ENCODE results near the gene OR6N2. TPM values are rescaled to one million over a fixed set of nuclear protein-coding genes. Genes with fewer than 3 reads are reported as not detected.

OR6N2 gene
- total and polyA plus RNA-seq, 9 of the 15 experiments (the other 6 are each of a cell fraction or from before 2014, with no cell fraction given): not detected

DNA sequence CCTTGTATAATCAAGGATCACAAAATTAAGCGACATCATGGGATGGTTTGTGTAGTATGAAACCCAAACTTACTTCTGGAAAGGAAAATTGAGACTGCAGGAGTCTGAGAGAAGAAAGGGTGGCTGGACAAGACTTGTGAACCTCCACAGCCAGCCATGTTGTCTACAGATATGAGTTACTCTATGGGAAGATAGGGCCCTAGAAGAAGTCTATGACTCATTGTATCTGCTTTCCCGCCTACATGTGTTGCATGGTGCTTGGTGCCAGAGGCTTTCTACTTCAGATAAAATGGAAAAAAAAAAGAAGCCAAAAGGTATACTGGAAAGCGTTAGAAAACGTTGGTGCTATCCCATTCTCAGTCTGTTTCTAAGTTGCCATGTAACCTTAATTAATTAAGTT is 18.7 kb upstream of the OR6N2 start (continued):
- TF ChIP-seq, protein P1, sequence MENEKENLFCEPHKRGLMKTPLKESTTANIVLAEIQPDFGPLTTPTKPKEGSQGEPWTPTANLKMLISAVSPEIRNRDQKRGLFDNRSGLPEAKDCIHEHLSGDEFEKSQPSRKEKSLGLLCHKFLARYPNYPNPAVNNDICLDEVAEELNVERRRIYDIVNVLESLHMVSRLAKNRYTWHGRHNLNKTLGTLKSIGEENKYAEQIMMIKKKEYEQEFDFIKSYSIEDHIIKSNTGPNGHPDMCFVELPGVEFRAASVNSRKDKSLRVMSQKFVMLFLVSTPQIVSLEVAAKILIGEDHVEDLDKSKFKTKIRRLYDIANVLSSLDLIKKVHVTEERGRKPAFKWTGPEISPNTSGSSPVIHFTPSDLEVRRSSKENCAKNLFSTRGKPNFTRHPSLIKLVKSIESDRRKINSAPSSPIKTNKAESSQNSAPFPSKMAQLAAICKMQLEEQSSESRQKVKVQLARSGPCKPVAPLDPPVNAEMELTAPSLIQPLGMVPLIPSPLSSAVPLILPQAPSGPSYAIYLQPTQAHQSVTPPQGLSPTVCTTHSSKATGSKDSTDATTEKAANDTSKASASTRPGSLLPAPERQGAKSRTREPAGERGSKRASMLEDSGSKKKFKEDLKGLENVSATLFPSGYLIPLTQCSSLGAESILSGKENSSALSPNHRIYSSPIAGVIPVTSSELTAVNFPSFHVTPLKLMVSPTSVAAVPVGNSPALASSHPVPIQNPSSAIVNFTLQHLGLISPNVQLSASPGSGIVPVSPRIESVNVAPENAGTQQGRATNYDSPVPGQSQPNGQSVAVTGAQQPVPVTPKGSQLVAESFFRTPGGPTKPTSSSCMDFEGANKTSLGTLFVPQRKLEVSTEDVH (IDR thresholded peaks at IDR 0.05; ENCODE audit: low read depth, partially characterized antibody): no peak
- TF ChIP-seq MAFG (tag; conservative IDR thresholded peaks at IDR 0.05): no peak
- TF ChIP-seq, protein P2, sequence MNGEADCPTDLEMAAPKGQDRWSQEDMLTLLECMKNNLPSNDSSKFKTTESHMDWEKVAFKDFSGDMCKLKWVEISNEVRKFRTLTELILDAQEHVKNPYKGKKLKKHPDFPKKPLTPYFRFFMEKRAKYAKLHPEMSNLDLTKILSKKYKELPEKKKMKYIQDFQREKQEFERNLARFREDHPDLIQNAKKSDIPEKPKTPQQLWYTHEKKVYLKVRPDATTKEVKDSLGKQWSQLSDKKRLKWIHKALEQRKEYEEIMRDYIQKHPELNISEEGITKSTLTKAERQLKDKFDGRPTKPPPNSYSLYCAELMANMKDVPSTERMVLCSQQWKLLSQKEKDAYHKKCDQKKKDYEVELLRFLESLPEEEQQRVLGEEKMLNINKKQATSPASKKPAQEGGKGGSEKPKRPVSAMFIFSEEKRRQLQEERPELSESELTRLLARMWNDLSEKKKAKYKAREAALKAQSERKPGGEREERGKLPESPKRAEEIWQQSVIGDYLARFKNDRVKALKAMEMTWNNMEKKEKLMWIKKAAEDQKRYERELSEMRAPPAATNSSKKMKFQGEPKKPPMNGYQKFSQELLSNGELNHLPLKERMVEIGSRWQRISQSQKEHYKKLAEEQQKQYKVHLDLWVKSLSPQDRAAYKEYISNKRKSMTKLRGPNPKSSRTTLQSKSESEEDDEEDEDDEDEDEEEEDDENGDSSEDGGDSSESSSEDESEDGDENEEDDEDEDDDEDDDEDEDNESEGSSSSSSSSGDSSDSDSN (IDR thresholded peaks at IDR 0.05; ENCODE audit: borderline replicate concordance in 1 of 2, low read depth in 2 of 2, low read length in 2 of 2): no peak
- no peak for TF ChIP-seq MCM2 (IDR thresholded peaks at IDR 0.05; ENCODE audit: low read depth)
- no peak for TF ChIP-seq C11orf30 (IDR thresholded peaks at IDR 0.05; ENCODE audit: low read depth)
- peak; percentile 72; the same call in 1 of the 2 replicates for TF ChIP-seq DMBX1 (CRISPR knock-in tag; IDR thresholded peaks at IDR 0.05; ENCODE audit: borderline replicate concordance)
- TF ChIP-seq SNRNP70 (optimal IDR thresholded peaks at IDR 0.05; ENCODE audit: low read depth, low read length): no peak
- TF ChIP-seq NELFE (IDR thresholded peaks at IDR 0.05; ENCODE audit: insufficient read depth, insufficient read length): no peak
- TF ChIP-seq DIDO1 (tag; IDR thresholded peaks at IDR 0.05; ENCODE audit: low read depth): no peak
- TF ChIP-seq SMARCC2 (IDR thresholded peaks at IDR 0.05; ENCODE audit: low read depth): 0 out of 2 replicates have a peak, but pooled peaks have one; percentile 42
- TF ChIP-seq CAMTA2 (CRISPR knock-in tag; conservative IDR thresholded peaks at IDR 0.05): no peak
- TF ChIP-seq, protein P3, sequence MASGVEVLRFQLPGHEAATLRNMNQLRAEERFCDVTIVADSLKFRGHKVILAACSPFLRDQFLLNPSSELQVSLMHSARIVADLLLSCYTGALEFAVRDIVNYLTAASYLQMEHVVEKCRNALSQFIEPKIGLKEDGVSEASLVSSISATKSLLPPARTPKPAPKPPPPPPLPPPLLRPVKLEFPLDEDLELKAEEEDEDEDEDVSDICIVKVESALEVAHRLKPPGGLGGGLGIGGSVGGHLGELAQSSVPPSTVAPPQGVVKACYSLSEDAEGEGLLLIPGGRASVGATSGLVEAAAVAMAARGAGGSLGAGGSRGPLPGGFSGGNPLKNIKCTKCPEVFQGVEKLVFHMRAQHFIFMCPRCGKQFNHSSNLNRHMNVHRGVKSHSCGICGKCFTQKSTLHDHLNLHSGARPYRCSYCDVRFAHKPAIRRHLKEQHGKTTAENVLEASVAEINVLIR (CRISPR knock-in tag; IDR thresholded peaks at IDR 0.05): no peak
- TF ChIP-seq, protein P4, sequence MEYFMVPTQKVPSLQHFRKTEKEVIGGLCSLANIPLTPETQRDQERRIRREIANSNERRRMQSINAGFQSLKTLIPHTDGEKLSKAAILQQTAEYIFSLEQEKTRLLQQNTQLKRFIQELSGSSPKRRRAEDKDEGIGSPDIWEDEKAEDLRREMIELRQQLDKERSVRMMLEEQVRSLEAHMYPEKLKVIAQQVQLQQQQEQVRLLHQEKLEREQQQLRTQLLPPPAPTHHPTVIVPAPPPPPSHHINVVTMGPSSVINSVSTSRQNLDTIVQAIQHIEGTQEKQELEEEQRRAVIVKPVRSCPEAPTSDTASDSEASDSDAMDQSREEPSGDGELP (CRISPR knock-in tag; IDR thresholded peaks at IDR 0.05; ENCODE audit: borderline replicate concordance): no peak

Measured in K562 (cell line).